Gastroesophageal sphincter (tissue), 3 donors: ENCODE results near the gene OGFR.

ENCODE experiments used
- CTCF ChIP-seq, 4 experiments: fragments of 200-600 bp in 2 of 4; fragments of 450-650 bp in 2 of 4; sonication (generic) in 1 of 4; IDR thresholded peaks; one replicate each; pipeline ENCODE4 v1.5.1; 2017 to 2019; ENCODE audit warnings: antibody characterized with exemption in 4 of 4, mild to moderate bottlenecking in 2 of 4, moderate library complexity in 2 of 4
- EP300 ChIP-seq: sonication (generic); formaldehyde crosslinking; IDR thresholded peaks from one replicate; pipeline ENCODE4 v1.6.1; 2017; ENCODE audit warnings: antibody characterized with exemption, mild to moderate bottlenecking
- POLR2A ChIP-seq, 2 donors: fragments of 450-650 bp; IDR thresholded peaks; one replicate each; pipeline ENCODE4 v1.6.1; 2017; ENCODE audit warnings: antibody characterized with exemption in 2 of 2, mild to moderate bottlenecking in 2 of 2, moderate library complexity in 1 of 2
- POLR2AphosphoS5 ChIP-seq: sonication (generic); formaldehyde crosslinking; IDR thresholded peaks from one replicate; pipeline ENCODE4 v1.6.1; 2017; ENCODE audit warnings: antibody characterized with exemption

DNA sequence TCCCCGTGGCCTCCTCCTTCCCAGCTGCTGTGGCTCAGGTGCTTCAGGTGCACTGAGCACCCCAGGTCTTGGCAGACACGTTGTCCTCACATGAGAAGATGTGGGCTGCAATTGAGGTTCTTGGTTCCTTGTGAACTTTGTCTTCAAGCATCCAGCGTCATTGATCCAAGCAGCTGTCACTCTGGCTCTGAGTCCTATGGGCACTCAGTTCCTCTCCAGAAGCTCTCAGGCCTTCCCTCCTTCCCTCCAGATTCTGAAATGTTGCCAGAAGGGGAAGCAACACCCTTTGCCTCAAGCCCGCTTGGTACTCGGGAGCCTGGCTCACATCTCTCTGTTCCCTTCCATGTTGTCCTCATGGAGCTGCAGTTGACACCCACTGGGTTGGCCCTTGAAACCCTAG lies 16.8 kb upstream of the OGFR start:
- TF ChIP-seq CTCF (IDR thresholded peaks at IDR 0.05) (no peak), POLR2A (IDR thresholded peaks at IDR 0.05) (no peak), POLR2AphosphoS5 (no peak), EP300 (no peak)
